H1 (cell line): Measurements from ENCODE around the gene DGUOK. TPM values are rescaled to one million over a fixed set of nuclear protein-coding genes. Genes with fewer than 3 reads are reported as not detected.

ENCODE experiments used
- BACH1 ChIP-seq: IDR thresholded peaks from 2 replicates; pipeline ENCODE4 v1.6.1; 2012; ENCODE audit warnings: low read length, improper control_type of control experiment
- JUND ChIP-seq: IDR thresholded peaks from 2 replicates; pipeline ENCODE4 v1.6.1; 2011; ENCODE audit warnings: mild to moderate bottlenecking, improper control_type of control experiment, low read length
- SIX5 ChIP-seq: IDR thresholded peaks from 2 replicates; pipeline ENCODE4 v1.6.1; 2011; ENCODE audit warnings: mild to moderate bottlenecking, low read depth, low read length
- polyA plus RNA-seq, 7 experiments: library from polyadenylated mRNA; depleted of rRNA in 3 of 7; stranded (reverse) in 5 of 7; unstranded in 2 of 7; fragments of >200 nt in 5 of 7; fragments of 200-250 nt in 2 of 7; gene quantifications; 1 replicate in 5 of 7; 2 replicates in 1 of 7; 4 replicates in 1 of 7; pipeline versions ENCODE4 v1.2.1 to v1.2.3, GENCODE V29; 2011 to 2013; ENCODE audit warnings: missing spikeins in 2 of 7, mixed read lengths in 2 of 7
- total RNA-seq: library from RNA; stranded (reverse); fragmentation: NEBNext Ultra II Directional; extraction: Animal tissue kit (Norgen Biotek cat#: 25700); gene quantifications from 2 replicates; pipeline ENCODE4 v1.2.1, GENCODE V29; 2021
- TF ChIP-seq, protein P1 (sequence below), 3 experiments: IDR thresholded peaks; 1 replicate in 2 of 3; 2 replicates in 1 of 3; pipeline versions ENCODE4 v1.5.1 to v1.6.1; 2011; ENCODE audit warnings: low read length in 3 of 3, mild to moderate bottlenecking in 3 of 3, inconsistent platforms in 2 of 3, low read depth in 1 of 3, moderate library complexity in 1 of 3; ENCODE audit not compliant: insufficient read depth in 1 of 3; ENCODE audit errors: control extremely low read depth in 1 of 3

Gene DGUOK
- total and polyA plus RNA-seq, 2 of the 8 experiments (the other 6 are each of a cell fraction or from before 2014, with no cell fraction given): 110 to 168 TPM

DNA sequence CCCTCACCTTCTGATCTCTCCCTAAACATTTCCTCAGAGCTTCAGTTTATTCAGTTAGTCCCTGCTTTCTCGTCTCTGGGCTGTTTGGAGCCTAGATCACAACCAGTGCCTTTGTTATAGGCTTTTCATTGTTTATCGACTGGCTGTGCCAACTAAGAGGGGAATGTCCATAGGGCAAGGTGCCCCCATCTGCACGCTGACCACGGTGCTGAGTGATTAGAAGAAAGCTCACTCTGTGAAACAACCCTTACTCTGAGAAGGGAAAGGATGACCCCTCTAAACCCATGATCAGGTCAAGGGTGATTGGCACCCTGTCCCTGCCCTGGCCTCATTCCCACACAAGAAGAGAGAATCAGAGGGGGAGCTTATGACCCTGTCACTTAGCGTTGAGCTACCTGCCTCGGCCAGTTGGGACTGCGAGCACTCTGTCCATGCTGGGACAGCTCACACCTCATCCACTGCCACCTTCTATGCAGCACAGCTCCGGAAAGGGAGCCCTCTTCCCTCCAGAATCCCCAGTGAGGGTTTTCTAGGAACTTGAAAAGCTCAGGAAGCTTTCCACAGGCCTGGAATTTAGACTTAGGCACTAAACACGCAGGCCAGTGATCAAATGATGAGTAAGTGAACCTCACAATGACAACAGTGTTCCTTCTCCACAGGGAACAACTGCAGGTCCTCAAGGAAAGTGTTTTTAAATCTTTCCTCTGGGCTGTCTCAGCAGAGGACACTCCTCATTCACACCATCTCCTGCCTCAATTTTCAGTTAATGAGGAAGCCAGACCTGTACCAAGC, 36.2 kb upstream of the DGUOK start (continued):
- TF ChIP-seq, protein P1, sequence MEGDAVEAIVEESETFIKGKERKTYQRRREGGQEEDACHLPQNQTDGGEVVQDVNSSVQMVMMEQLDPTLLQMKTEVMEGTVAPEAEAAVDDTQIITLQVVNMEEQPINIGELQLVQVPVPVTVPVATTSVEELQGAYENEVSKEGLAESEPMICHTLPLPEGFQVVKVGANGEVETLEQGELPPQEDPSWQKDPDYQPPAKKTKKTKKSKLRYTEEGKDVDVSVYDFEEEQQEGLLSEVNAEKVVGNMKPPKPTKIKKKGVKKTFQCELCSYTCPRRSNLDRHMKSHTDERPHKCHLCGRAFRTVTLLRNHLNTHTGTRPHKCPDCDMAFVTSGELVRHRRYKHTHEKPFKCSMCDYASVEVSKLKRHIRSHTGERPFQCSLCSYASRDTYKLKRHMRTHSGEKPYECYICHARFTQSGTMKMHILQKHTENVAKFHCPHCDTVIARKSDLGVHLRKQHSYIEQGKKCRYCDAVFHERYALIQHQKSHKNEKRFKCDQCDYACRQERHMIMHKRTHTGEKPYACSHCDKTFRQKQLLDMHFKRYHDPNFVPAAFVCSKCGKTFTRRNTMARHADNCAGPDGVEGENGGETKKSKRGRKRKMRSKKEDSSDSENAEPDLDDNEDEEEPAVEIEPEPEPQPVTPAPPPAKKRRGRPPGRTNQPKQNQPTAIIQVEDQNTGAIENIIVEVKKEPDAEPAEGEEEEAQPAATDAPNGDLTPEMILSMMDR (IDR thresholded peaks at IDR 0.05; ENCODE audit: control extremely low read depth in 1 of 3, insufficient read depth in 1 of 3, low read depth in 1 of 3, low read length in 3 of 3): no peak
- TF ChIP-seq SIX5 (no peak), JUND (no peak), BACH1 (no peak)
